Measurements from ENCODE around the gene PADI4. TPM values are rescaled to one million over a fixed set of nuclear protein-coding genes. Genes with fewer than 3 reads are reported as not detected.

Gene PADI4
- total RNA-seq, 2 donors from 2014 or later = 1.3 to 2.4 TPM

DNA sequence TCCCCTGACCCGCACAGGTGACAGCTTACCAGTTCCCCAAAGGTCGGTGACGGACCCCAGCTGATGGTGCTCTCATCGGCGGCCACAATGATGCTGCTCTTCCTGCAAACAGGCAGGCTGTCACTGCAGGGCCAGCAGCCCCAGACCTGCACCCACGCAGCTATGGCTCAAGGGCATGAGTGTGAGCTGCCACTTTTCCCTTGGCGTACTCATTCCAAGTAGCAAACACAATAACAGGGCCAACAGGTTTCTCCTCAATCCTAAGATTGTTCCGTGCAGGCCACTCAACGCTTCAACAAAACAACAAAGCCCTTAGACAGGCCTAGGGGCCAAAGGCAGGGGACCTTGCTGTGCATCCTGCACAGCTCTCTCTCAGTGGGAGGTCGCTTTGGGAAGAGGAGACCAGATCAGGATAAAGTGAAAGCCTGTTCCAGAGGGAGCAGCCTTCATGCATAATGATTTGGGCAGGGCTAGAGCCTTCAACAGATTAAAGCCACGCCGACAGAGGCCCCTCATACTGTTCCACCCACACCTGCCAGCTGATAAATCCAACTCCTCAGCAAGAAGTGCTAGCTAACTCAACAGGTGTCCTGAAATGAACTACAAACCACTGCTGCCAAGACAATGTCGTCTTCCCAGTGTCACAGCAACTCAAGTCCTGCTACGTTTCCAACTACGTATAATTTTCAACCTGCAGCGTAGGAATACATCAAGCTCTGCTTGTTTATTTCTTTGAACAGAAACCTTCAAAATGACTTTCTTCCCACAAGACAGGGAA lies 104.3 kb downstream of the PADI4 start:
- DNase-seq (ENCODE audit: low spot score in 2 of 2) = no peak
- peak in 1 of 2 donors; percentile 22 for ATAC-seq
- H3K27ac Mint-ChIP-seq = peak overlapping the region in 1 of 2 donors; percentile 38
- H3K9me3 Mint-ChIP-seq = no peaks in the 10 kb centered on the region
- H3K36me3 Mint-ChIP-seq = peaks cover 28 to 30% of the 10 kb centered on the region in 2 donors

Other genes starting within 250 kb of the PADI4 start
- gene PADI2, start 188.7 kb upstream of the PADI4 start, total RNA-seq = under 1 TPM; 0.11 to 0.12 TPM
- not detected for gene PADI1, start 103.1 kb upstream of the PADI4 start, total RNA-seq
- gene PADI3, start 59.1 kb upstream of the PADI4 start, total RNA-seq = not detected
- gene PADI6, start 64.0 kb downstream of the PADI4 start, total RNA-seq = not detected
- 100 to 1,000 TPM; 113 to 132 TPM for gene RCC2, start 131.5 kb downstream of the PADI4 start, total RNA-seq
- gene ARHGEF10L, start 231.5 kb downstream of the PADI4 start, total RNA-seq = not detected

Measured in activated naive CD4-positive, alpha-beta T cell treated with anti-CD3 and anti-CD28 coated beads, Interleukin-2, amount 50 U/mL, for 72 hours (primary cell).